ENCODE data around the gene VCL. TPM values are rescaled to one million over a fixed set of nuclear protein-coding genes. Genes with fewer than 3 reads are reported as not detected.
"Not testable (repeated sequence)": the region's sequence is repeated elsewhere in the genome, so short reads cannot be mapped to it uniquely, and the experiment has no call there.

The VCL gene
- total RNA-seq, 1 donor from 2014 or later, result 107 TPM

GRCh38 chr10:73999703-74000102 lies 1.8 kb downstream of the VCL start:
- TF ChIP-seq, protein P1, sequence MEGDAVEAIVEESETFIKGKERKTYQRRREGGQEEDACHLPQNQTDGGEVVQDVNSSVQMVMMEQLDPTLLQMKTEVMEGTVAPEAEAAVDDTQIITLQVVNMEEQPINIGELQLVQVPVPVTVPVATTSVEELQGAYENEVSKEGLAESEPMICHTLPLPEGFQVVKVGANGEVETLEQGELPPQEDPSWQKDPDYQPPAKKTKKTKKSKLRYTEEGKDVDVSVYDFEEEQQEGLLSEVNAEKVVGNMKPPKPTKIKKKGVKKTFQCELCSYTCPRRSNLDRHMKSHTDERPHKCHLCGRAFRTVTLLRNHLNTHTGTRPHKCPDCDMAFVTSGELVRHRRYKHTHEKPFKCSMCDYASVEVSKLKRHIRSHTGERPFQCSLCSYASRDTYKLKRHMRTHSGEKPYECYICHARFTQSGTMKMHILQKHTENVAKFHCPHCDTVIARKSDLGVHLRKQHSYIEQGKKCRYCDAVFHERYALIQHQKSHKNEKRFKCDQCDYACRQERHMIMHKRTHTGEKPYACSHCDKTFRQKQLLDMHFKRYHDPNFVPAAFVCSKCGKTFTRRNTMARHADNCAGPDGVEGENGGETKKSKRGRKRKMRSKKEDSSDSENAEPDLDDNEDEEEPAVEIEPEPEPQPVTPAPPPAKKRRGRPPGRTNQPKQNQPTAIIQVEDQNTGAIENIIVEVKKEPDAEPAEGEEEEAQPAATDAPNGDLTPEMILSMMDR (IDR thresholded peaks at IDR 0.05; ENCODE audit: unreplicated experiment), result no peak
- no peak for DNase-seq (ENCODE audit: low spot score, unreplicated experiment)
- Mint-ChIP-seq H3K27ac (peak overlapping the region; percentile 98), H3K4me1 (ENCODE audit: low read depth) (peaks cover 26% of the 10 kb centered on the region), H3K27me3 (peaks cover 8% of the 10 kb centered on the region), H3K9me3 (ENCODE audit: low read depth) (peaks cover 1% of the 10 kb centered on the region), H3K36me3 (ENCODE audit: insufficient read depth) (peaks cover 4% of the 10 kb centered on the region), H3K4me3 (ENCODE audit: low read depth) (peak overlapping the region; percentile 85)

DNA sequence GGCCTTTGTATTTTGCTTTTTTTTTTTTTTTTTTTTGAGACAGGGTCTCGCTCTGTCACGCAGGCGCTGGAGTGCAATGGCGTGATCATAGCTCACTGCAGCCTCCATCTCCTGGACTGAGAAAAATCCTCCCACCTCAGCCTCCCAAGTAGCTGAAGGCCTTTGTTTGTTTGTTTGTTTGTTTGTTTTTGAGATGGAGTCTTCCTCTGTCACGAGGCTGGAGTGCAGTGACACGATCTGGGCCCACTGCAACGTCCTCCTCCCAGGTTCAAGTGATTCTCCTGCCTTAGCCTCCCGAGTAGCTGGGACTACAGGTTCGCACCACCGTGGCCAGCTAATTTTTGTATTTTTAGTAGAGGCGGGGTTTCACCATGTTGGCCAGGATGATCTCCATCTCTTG lies 2.3 kb downstream of the VCL start:
- H3K9me3 Mint-ChIP-seq (ENCODE audit: low read depth); H3K27me3 Mint-ChIP-seq; H3K36me3 Mint-ChIP-seq (ENCODE audit: insufficient read depth); DNase-seq (ENCODE audit: low spot score, unreplicated experiment): not testable (repeated sequence)
- Mint-ChIP-seq H3K4me3 (ENCODE audit: low read depth) (peak overlapping the region; percentile 85), H3K27ac (peak overlapping the region; percentile 98), H3K4me1 (ENCODE audit: low read depth) (peaks cover 26% of the 10 kb centered on the region)

GRCh38 chr10:74000892-74001669 lies 3.2 kb downstream of the VCL start:
- Mint-ChIP-seq H3K9me3 (ENCODE audit: low read depth) (no peaks in the 10 kb centered on the region), H3K36me3 (ENCODE audit: insufficient read depth) (peaks cover 4% of the 10 kb centered on the region), H3K4me3 (ENCODE audit: low read depth) (peak overlapping the region; percentile 85), H3K27me3 (no peaks in the 10 kb centered on the region), H3K4me1 (ENCODE audit: low read depth) (peaks cover 26% of the 10 kb centered on the region), H3K27ac (peak overlapping the region; percentile 98)
- no peak for DNase-seq (ENCODE audit: low spot score, unreplicated experiment)
- TF ChIP-seq, protein P1 (IDR thresholded peaks at IDR 0.05; ENCODE audit: unreplicated experiment), result no peak

DNA sequence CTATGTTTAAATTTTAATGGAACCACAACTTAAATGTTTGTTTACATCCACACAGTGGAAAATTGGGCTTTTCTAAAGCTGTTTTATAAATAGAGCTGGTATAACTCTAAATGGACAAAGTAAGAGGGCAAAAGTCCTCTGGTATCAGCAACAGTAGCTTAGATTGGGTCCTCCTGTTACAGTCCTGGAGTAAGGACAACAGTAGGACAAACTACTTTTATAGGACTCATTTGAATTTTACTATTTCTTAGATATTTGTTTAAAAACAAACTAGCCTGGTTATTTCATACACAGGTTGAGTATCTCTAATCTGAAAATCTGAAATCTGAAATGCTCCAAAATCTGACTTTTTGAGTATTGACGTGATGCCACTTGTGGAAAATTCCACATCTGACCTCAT lies 8.4 kb downstream of the VCL start:
- Mint-ChIP-seq H3K27me3 (no peaks in the 10 kb centered on the region), H3K36me3 (ENCODE audit: insufficient read depth) (peaks cover 12% of the 10 kb centered on the region), H3K9me3 (ENCODE audit: low read depth) (no peaks in the 10 kb centered on the region), H3K4me1 (ENCODE audit: low read depth) (peaks cover 12% of the 10 kb centered on the region), H3K4me3 (ENCODE audit: low read depth) (no peak overlapping the region), H3K27ac (no peak overlapping the region)
- no peak for DNase-seq (ENCODE audit: low spot score, unreplicated experiment)
- TF ChIP-seq, protein P1 (IDR thresholded peaks at IDR 0.05; ENCODE audit: unreplicated experiment), result no peak

GRCh38 chr10:74008212-74008731 lies 10.4 kb downstream of the VCL start:
- Mint-ChIP-seq H3K27me3 (no peaks in the 10 kb centered on the region), H3K4me3 (ENCODE audit: low read depth) (no peak overlapping the region), H3K27ac (peak overlapping the region; percentile 19)

More at GRCh38 chr10:74008212-74008731, 10.4 kb downstream of the VCL start:
- TF ChIP-seq, protein P1 (IDR thresholded peaks at IDR 0.05; ENCODE audit: unreplicated experiment), result no peak
- peaks cover 8% of the 10 kb centered on the region for H3K36me3 Mint-ChIP-seq (ENCODE audit: insufficient read depth)
- H3K9me3 Mint-ChIP-seq (ENCODE audit: low read depth), result no peaks in the 10 kb centered on the region
- H3K4me1 Mint-ChIP-seq (ENCODE audit: low read depth), result peaks cover 15% of the 10 kb centered on the region
- no peak for DNase-seq (ENCODE audit: low spot score, unreplicated experiment)
